ENCODE measurements around the gene RHEB. TPM values are rescaled to one million over a fixed set of nuclear protein-coding genes. Genes with fewer than 3 reads are reported as not detected.

RHEB gene
- total and polyA plus RNA-seq, 2 experiments from 2014 or later: 111 to 135 TPM

- Histone ChIP-seq H3K4me1 (ENCODE audit: insufficient read depth) (peaks cover 31% of the 10 kb centered on the region), H3K9me3 (ENCODE audit: low read depth) (no peaks in the 10 kb centered on the region), H3K79me2 (peaks cover 100% of the 10 kb centered on the region), H3K9me2 (replicated peaks; ENCODE audit: insufficient read depth) (no peaks in the 10 kb centered on the region), H2AFZ (no peak overlapping the region), H3K4me3 (no peak overlapping the region), H3K36me3 (replicated peaks; ENCODE audit: insufficient read depth, low read depth) (no peaks in the 10 kb centered on the region), H3K4me2 (peak overlapping the region; percentile 10), H3K27me3 (no peaks in the 10 kb centered on the region), H3K27ac (no peak overlapping the region), H4K20me1 (ENCODE audit: insufficient read depth, poor library complexity, severe bottlenecking) (peaks cover 68% of the 10 kb centered on the region)
- WGBS (ENCODE audit: low lambda C conversion rate, missing lambda C conversion rate): 56% methylated on average over 13 of the region's 13 CpGs
- TF ChIP-seq CTCF (IDR thresholded peaks at IDR 0.05; ENCODE audit: poor library complexity): no peak
- TF ChIP-seq EZH2 (IDR thresholded peaks at IDR 0.05; ENCODE audit: borderline replicate concordance): no peak
- no peak for TF ChIP-seq EZH2phosphoT487 (IDR thresholded peaks at IDR 0.05; ENCODE audit: low read depth, severe bottlenecking, unreplicated experiment)
- DNase-seq (ENCODE audit: low spot score): no peak
These were observed 25.1 kb downstream of the RHEB start for GRCh38 chr7:151494298-151495284.

- no peak for DNase-seq (ENCODE audit: low spot score)
- H2AFZ ChIP-seq: no peak overlapping the region
- peaks cover 52% of the 10 kb centered on the region for H4K20me1 ChIP-seq (ENCODE audit: insufficient read depth, poor library complexity, severe bottlenecking)
- no peak for TF ChIP-seq CTCF (IDR thresholded peaks at IDR 0.05; ENCODE audit: poor library complexity)
- TF ChIP-seq EZH2phosphoT487 (IDR thresholded peaks at IDR 0.05; ENCODE audit: low read depth, severe bottlenecking, unreplicated experiment): no peak
- no peak for TF ChIP-seq EZH2 (IDR thresholded peaks at IDR 0.05; ENCODE audit: borderline replicate concordance)
- 98% methylated on average over 8 of the region's 8 CpGs for WGBS (ENCODE audit: low lambda C conversion rate, missing lambda C conversion rate)
- H3K9me3 ChIP-seq (ENCODE audit: low read depth): no peaks in the 10 kb centered on the region
- no peaks in the 10 kb centered on the region for H3K27me3 ChIP-seq
- no peak overlapping the region for H3K4me2 ChIP-seq
- H3K4me1 ChIP-seq (ENCODE audit: insufficient read depth): peaks cover 19% of the 10 kb centered on the region
- no peaks in the 10 kb centered on the region for H3K36me3 ChIP-seq (replicated peaks; ENCODE audit: insufficient read depth, low read depth)
- no peak overlapping the region for H3K27ac ChIP-seq
- no peaks in the 10 kb centered on the region for H3K9me2 ChIP-seq (replicated peaks; ENCODE audit: insufficient read depth)
- no peak overlapping the region for H3K4me3 ChIP-seq
- H3K79me2 ChIP-seq: peaks cover 96% of the 10 kb centered on the region
These were observed 26.6 kb downstream of the RHEB start for GRCh38 chr7:151493083-151493482.

GRCh38 chr7:151491859-151492258, 27.8 kb downstream of the RHEB start:
- H2AFZ ChIP-seq: no peak overlapping the region
- H4K20me1 ChIP-seq (ENCODE audit: insufficient read depth, poor library complexity, severe bottlenecking): peaks cover 44% of the 10 kb centered on the region
- H3K36me3 ChIP-seq (replicated peaks; ENCODE audit: insufficient read depth, low read depth): no peaks in the 10 kb centered on the region
- H3K4me2 ChIP-seq: no peak overlapping the region
- H3K9me2 ChIP-seq (replicated peaks; ENCODE audit: insufficient read depth): no peaks in the 10 kb centered on the region
- 75% methylated on average over 3 of the region's 3 CpGs for WGBS (ENCODE audit: low lambda C conversion rate, missing lambda C conversion rate)
- no peak for TF ChIP-seq EZH2 (IDR thresholded peaks at IDR 0.05; ENCODE audit: borderline replicate concordance)
- TF ChIP-seq CTCF (IDR thresholded peaks at IDR 0.05; ENCODE audit: poor library complexity): no peak
- no peak for TF ChIP-seq EZH2phosphoT487 (IDR thresholded peaks at IDR 0.05; ENCODE audit: low read depth, severe bottlenecking, unreplicated experiment)
- no peaks in the 10 kb centered on the region for H3K27me3 ChIP-seq
- no peak overlapping the region for H3K4me3 ChIP-seq
- no peaks in the 10 kb centered on the region for H3K9me3 ChIP-seq (ENCODE audit: low read depth)
- H3K4me1 ChIP-seq (ENCODE audit: insufficient read depth): peaks cover 19% of the 10 kb centered on the region
- DNase-seq (ENCODE audit: low spot score): peak; percentile 30
- peaks cover 93% of the 10 kb centered on the region for H3K79me2 ChIP-seq
- H3K27ac ChIP-seq: no peak overlapping the region

Measured in hepatocyte (in vitro differentiated cells).